SK-N-SH treated with all-trans-retinoic acid at 6 μM for 48 hours (cell line): ENCODE data around the gene FANCB.

Source experiments
- ARNTL ChIP-seq: fragments of 450-650 bp; formaldehyde crosslinking; IDR thresholded peaks from 2 replicates; pipeline ENCODE4 v1.5.0; 2020; ENCODE audit warnings: low read depth, mild to moderate bottlenecking, moderate library complexity, borderline replicate concordance
- ESRRG ChIP-seq: fragments of 250-450 bp; sonication (Bioruptor Pico); IDR thresholded peaks from 2 replicates; pipeline ENCODE4 v1.6.1; 2021; ENCODE audit warnings: mild to moderate bottlenecking
- GLIS3 ChIP-seq: fragments of 250-450 bp; sonication (Bioruptor Pico); IDR thresholded peaks from 2 replicates; pipeline ENCODE4 v1.5.0; 2020; ENCODE audit warnings: mild to moderate bottlenecking, moderate library complexity
- PPARA ChIP-seq: fragments of 250-450 bp; sonication (Bioruptor Pico); IDR thresholded peaks from 2 replicates; pipeline ENCODE4 v1.5.0; 2020; ENCODE audit warnings: mild to moderate bottlenecking, borderline replicate concordance
- TCF4 ChIP-seq: fragments of 250-450 bp; sonication (Bioruptor Pico); IDR thresholded peaks from 2 replicates; pipeline ENCODE4 v1.8.0; 2021; ENCODE audit warnings: mild to moderate bottlenecking, moderate library complexity, borderline replicate concordance
- TOX ChIP-seq: fragments of 250-450 bp; sonication (Bioruptor Pico); IDR thresholded peaks from 2 replicates; pipeline ENCODE4 v1.8.0; 2021; ENCODE audit warnings: mild to moderate bottlenecking, moderate library complexity, borderline replicate concordance
- TSHZ2 ChIP-seq: fragments of 250-450 bp; sonication (Bioruptor Pico); IDR thresholded peaks from 2 replicates; pipeline ENCODE4 v1.5.0; 2020; ENCODE audit warnings: mild to moderate bottlenecking, moderate library complexity
- ZFP30 ChIP-seq: fragments of 450-650 bp; formaldehyde crosslinking; IDR thresholded peaks from 2 replicates; pipeline ENCODE4 v1.5.0; 2022; ENCODE audit warnings: mild to moderate bottlenecking, moderate library complexity
- TF ChIP-seq, protein P1 (sequence below): fragments of 250-450 bp; sonication (Bioruptor Pico); IDR thresholded peaks from 2 replicates; pipeline ENCODE4 v1.8.0; 2021; ENCODE audit warnings: low read depth, mild to moderate bottlenecking, moderate library complexity, borderline replicate concordance
- TF ChIP-seq, protein P2 (sequence below): fragments of 250-450 bp; sonication (Bioruptor Pico); IDR thresholded peaks from 2 replicates; pipeline ENCODE4 v1.5.1; 2020; ENCODE audit warnings: low read depth, mild to moderate bottlenecking, moderate library complexity

DNA sequence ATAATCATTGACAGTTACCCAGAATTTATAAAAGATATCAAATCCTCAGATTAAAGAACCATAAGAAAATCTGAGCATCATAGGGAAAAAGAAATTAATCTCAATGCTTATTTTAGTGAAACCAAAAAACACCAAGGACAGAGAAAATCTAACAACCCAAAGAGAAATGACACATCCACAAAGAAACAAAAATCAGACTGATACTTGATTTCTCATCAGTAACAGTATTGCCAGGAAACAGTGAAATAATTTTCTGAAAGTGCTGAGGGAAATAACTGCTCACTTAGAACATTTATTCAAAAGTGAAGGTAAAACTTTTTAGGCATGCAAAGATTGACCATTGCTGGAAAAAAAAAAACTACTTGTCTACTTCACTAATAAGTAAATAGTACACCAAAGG lies 11.0 kb upstream of the FANCB start:
- TF ChIP-seq TSHZ2 (CRISPR knock-in tag) (no peak), ZFP30 (CRISPR knock-in tag) (no peak), ARNTL (CRISPR knock-in tag) (no peak), PPARA (CRISPR knock-in tag) (no peak), ESRRG (CRISPR knock-in tag) (no peak), GLIS3 (no peak), TCF4 (no peak), TOX (CRISPR knock-in tag) (no peak)
- TF ChIP-seq, protein P1, sequence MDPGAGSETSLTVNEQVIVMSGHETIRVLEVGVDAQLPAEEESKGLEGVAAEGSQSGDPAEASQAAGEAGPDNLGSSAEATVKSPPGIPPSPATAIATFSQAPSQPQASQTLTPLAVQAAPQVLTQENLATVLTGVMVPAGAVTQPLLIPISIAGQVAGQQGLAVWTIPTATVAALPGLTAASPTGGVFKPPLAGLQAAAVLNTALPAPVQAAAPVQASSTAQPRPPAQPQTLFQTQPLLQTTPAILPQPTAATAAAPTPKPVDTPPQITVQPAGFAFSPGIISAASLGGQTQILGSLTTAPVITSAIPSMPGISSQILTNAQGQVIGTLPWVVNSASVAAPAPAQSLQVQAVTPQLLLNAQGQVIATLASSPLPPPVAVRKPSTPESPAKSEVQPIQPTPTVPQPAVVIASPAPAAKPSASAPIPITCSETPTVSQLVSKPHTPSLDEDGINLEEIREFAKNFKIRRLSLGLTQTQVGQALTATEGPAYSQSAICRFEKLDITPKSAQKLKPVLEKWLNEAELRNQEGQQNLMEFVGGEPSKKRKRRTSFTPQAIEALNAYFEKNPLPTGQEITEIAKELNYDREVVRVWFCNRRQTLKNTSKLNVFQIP, result no peak
- TF ChIP-seq, protein P2, sequence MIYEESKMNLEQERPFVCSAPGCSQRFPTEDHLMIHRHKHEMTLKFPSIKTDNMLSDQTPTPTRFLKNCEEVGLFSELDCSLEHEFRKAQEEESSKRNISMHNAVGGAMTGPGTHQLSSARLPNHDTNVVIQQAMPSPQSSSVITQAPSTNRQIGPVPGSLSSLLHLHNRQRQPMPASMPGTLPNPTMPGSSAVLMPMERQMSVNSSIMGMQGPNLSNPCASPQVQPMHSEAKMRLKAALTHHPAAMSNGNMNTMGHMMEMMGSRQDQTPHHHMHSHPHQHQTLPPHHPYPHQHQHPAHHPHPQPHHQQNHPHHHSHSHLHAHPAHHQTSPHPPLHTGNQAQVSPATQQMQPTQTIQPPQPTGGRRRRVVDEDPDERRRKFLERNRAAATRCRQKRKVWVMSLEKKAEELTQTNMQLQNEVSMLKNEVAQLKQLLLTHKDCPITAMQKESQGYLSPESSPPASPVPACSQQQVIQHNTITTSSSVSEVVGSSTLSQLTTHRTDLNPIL (CRISPR knock-in tag), result no peak
